GM19043 (cell line): ENCODE data around the gene VSTM2L.
"Not testable (repeated sequence)": the region's sequence is repeated elsewhere in the genome, so short reads cannot be mapped to it uniquely, and the experiment has no call there.

ENCODE experiments used
- ATAC-seq: cut with Tn5 transposase; IDR thresholded peaks from one replicate; pipeline ENCODE4 v1.9.1; 2021; ENCODE audit warnings: low read depth; ENCODE audit not compliant: unreplicated experiment

The VSTM2L gene

GRCh38 chr20:37902504-37903313 lies at the start of gene VSTM2L:
Gene VSTM2L, plus strand, starts transcription at chr20:37903127. Its CDS starts 224 bp downstream, at chr20:37903351.
- no peak for ATAC-seq

DNA sequence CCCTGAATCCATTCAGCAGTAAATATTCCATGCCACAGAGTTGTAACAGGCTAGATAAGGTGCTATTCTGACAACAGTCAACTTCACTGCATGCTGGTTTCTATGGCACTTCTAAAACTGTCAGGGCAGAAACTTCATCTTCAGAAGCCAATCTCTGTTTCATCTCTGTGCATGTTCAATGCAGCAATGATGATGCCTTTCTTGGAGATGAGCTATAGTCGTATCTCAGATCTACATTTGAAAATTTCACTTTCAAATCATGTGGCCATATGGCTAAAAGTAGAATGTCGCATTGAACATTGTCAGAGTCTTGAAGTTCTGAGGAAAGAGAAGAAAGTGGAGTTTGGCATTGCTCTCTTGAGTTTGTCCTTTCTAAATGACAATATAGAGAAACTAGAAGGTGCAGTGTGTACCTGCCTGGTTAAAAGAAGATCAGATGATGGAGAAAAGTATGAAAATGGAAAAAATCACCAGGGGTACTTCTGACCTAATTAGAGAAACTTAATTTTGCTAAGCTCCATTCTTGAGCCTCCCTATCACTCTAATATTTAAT lies 49.0 kb upstream of the VSTM2L start:
- ATAC-seq = no peak

DNA sequence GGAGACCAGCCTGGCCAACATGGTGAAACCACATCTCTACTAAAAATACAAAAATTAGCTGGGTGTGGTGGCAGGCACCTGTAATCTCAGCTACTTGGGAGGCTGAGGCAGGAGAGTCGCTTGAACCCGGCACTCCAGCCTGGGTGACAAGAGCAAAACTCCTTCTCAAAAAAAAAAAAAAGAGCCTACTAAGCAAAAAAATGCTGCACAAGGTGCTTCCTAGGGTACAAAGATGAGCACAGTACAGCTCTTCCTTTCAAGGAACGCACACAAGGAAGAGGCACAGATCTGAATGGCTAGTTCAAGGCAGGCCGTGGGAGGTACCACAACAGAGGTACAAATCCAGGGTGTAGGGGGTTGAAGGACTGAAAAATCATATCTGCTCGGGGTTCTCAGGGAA lies 46.9 kb upstream of the VSTM2L start:
- ATAC-seq = not testable (repeated sequence)

GRCh38 chr20:37856932-37857660 lies 45.8 kb upstream of the VSTM2L start:
- no peak for ATAC-seq

- no peak for ATAC-seq
These were observed 43.3 kb upstream of the VSTM2L start for GRCh38 chr20:37859406-37860171.

DNA sequence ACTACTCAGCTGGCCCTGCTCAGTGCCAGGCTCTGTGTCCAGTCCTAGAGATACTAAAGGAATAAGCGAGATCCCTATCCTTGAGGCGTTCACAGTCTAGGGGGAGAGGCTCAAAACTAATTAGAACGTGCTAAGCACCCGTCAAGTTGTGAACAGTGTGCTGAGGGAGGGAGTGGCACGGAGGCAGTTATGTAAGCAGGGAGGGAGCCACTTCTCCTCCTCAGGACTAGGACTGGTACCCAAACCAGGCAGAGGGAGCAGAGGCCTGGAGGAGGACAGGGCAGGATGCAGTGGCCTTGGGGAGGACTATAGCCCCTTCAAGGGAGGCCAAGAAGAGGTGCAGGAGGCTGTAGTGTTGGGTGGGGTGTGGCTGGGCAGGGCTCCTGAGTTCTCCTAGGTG lies 39.6 kb upstream of the VSTM2L start:
- ATAC-seq = no peak

DNA sequence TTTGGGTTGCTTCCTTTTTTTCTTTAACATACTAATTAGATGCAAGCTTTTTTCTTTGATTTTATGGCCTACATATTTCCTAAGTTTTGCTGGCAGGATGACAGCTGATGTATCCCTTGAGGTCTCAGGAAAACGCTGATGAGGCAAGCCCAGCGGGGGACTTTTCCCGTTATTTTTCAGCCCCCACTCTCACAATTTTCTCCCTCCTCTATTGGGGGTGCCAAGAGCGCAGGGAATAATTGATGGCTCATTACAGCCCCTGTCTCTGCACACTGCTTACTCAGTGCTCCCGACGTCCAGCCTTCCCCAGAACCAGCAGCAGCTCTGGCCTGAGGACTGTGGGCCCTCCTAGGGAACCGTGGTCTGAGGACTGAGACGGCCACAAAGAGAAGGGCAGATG lies 38.6 kb upstream of the VSTM2L start:
- ATAC-seq = no peak

DNA sequence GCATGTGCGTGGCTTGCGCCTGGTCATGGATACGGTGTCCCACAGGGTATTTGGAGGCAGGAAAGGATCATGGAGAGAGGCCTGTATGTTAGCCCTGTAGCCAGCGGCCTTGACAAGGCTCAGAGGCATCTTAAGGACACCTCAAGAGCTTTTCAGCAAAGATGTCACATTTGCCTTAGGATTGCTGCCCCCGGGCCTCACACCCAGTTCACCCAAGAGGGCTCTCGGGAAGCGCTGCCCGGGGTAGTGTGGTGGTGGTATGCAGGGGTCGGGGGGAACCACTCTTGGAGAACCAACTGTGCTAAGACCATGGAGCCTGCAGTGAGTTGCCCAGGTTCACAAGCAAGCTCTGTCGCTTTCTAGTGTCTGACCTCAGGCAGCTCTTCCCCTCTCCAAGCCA lies 36.9 kb upstream of the VSTM2L start:
- no peak for ATAC-seq

DNA sequence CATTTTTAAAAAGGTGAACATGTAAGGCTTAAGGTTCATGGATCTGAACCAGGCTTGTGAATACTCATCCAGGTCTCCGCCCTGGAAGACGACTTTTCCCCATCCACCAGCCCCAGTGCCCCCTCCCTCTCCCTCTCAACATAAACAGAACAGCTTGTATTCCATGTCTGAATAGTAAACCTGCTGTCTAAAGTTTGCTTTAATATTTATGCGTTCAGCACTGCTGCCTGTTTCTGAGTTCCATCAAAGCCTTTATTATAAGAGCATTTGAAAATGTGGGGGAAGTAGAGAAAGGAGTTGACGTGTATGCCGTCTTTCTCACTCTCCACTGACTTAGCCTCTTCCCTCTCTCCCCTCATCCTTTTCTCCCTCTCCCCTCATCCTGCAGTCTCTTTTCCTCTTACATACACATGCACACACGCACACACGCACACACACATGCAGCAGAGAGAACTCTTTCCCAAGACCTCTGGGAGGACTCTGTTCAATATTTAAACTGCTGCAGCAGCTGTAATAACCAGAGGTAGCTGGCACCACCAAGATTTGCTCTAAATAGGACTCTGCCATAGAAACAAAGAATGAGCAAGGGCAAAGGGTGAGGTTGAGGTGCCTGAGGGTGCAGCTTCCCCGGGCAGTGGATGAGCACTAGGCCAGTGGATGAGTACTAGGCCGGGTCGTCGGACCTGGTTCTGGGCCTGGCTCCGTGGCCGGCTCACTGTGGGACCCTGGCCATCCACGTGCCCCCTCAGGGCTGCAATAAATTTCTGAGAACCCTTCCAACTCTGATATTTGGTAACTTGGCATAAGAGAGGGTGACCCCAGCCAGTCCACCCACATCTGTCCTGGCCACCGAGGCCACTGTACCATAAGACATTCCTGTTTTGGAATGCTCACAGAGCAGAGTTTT lies 35.4 kb upstream of the VSTM2L start:
- no peak for ATAC-seq

- no peak for ATAC-seq
These were observed 34.0 kb upstream of the VSTM2L start for GRCh38 chr20:37868851-37869333.

DNA sequence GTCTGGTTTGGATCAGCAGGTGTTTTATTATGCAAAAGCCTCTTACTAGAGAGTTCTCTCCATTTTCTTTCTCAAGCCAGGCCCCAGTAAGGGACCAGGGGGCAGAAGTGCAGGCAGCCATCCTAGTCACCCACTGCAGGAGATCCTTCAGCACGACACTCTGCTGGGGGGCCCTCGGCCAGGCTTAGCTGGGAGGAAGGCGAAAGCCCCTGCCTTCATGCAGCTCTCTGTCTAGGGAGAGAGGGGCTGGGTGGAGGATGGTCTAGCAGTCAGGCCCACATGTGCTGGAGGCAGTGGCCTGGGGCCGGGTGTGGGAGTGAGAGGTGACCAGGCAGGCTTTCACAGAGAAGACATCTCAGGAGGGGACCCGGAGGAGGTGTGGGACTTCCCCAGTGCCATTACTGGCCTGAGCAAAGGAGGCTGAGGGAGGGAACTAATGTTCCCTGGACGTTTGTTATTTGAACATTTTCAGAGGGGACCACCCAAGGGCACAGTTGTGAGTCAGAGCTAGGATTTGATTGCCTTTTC lies 33.5 kb upstream of the VSTM2L start:
- ATAC-seq = no peak

- no peak for ATAC-seq
These were observed 32.6 kb upstream of the VSTM2L start for GRCh38 chr20:37870294-37870693.

DNA sequence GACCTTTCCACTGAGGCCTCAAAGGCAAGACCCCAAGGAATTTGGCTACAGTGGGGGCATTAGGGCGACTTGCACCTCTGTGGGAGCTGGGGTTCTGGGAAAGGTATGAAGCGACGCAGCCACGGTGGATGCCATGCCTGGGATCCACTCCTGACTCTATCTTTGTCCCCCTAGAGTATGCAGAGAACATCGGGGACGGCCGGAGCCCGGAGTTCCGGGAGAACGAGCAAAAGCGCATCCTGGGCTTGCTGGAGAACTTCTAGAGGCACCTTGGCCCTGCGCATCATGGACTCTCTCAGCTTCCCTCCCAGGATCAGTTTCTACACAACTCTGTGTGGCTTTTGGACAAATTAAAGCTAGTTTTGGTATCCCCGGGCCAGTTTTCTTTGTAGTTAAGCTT lies 31.2 kb upstream of the VSTM2L start:
- ATAC-seq = no peak

DNA sequence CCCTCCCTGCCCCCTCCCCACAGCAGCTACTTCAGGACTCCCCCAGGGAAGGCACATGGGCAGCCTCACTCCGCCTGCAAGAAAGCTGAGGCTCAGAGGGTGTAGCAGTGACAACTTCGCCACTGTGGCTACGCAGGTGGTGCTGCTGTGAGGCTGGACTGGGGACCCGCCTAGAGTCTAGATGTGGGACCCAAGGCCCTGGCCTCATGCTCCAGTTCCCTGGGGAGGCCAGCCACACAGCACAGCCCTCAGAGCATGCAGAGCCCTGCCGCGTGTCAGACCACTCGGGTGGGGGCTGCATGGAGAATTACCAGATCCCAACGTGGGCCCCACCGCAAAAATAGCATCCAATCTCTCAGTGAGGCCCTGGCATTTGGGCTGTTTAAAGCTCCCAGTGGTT lies 30.8 kb upstream of the VSTM2L start:
- ATAC-seq = no peak

- ATAC-seq = no peak
These were observed 29.0 kb upstream of the VSTM2L start for GRCh38 chr20:37873884-37874283.

DNA sequence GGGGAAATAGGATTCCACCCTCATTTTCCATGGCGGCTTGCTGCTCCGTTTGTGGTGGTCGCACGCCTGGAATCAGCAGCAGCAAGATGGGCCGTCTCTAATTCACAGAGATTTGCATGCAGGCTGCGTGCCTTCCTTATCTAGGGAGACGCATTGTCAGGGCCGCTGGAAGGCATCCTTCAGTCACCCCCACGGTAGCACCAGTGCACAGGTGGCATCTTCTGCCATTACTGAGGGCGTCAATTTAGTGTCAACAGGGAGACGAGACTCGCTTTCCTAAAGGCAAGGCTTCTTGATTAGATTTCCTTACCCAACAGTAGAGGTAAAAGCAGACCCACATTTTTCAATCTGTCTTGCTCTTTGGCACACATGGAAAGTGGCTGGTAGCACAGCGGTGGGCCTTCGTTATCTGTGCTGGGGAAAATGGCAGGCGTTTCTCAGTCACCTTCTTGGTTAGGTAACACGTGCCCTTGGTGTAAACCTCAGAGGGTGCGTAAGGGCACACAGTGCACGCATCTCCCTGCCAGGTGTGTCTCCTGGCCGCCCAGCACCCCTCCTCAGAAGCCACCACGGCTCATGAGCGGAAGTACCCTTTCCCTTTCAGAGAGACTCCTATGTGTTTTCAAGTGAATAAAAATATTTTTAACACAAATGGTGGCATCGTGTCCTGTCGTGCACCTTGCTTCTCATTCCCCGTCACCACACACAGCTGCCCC lies 27.3 kb upstream of the VSTM2L start:
- ATAC-seq = no peak

GRCh38 chr20:37876863-37877262 lies 26.1 kb upstream of the VSTM2L start:
- ATAC-seq = no peak

DNA sequence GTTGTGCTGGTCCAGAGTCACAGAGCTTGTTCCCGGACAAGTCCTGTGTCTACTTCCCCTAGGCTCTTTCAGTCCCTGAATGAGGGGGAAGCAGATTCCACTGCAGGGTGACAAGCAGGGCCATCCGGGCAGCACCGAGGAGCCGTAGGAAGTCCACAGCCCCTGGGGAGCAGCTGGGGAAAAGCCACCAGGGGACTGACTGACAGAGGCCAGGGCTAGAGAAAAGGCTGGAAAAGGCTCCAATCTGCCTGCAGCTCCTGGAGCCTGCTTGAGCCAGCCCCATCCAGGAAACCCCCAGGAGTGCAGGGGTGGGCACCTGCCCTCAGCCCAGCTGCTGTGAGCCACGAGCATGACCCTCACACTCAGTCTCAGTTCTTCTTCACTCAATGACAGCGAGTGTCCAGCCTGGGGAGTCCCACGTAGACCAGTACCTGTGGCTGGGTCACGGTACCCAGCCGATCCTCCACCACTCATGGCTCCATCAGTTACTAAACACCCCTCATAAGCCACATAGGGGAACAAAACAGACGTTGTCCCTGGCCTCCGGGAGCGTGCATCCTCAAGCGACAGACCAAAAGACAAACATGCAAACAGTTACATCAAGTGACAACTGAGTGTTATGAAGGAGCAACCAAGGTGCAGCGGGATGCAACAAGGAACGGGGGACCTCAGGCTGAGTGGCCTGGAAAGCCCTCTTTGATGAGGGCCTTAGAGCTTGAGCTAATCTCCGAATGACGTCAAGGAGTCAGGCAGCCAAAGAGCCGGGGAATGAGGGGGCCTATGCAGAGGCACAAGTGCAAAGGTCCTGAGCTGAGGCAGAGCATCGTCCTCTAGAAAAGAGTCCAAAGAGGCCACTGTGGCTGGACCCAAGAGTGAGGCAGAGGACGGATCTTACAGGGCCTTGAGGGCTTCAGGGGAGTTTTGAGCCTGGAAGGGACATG lies 24.8 kb upstream of the VSTM2L start:
- ATAC-seq = no peak
